Measurements from ENCODE around the gene HS6ST3.
A peak's percentile ranks its signal among the peaks of the same experiment; 100 is the strongest.
"Not testable (repeated sequence)": the region's sequence is repeated elsewhere in the genome, so short reads cannot be mapped to it uniquely, and the experiment has no call there.

HS6ST3 gene

GRCh38 chr13:96089749-96090239, at the start of gene HS6ST3:
Gene HS6ST3, plus strand, starts transcription at chr13:96090107.
- DNase-seq, result peak; percentile 87

- DNase-seq, result no peak
These were observed 48.4 kb upstream of the HS6ST3 start for GRCh38 chr13:96041326-96042110.

- no peak for DNase-seq
These were observed 45.7 kb upstream of the HS6ST3 start for GRCh38 chr13:96044238-96044637.

GRCh38 chr13:96046449-96047126, 43.3 kb upstream of the HS6ST3 start:
- DNase-seq, result not testable (repeated sequence)

GRCh38 chr13:96050955-96051354, 39.0 kb upstream of the HS6ST3 start:
- DNase-seq, result not testable (repeated sequence)

GRCh38 chr13:96051491-96051890, 38.4 kb upstream of the HS6ST3 start:
- not testable (repeated sequence) for DNase-seq

- DNase-seq, result not testable (repeated sequence)
These were observed 38.0 kb upstream of the HS6ST3 start for GRCh38 chr13:96051946-96052345.

- no peak for DNase-seq
These were observed 37.3 kb upstream of the HS6ST3 start for GRCh38 chr13:96052656-96053002.

- DNase-seq, result peak; percentile 98
These were observed 36.8 kb upstream of the HS6ST3 start, which contains the start of gene UGGT2 for GRCh38 chr13:96053003-96053703. Gene UGGT2, minus strand, starts transcription at chr13:96053401. Its CDS starts 89 bp downstream, at chr13:96053312.

- no peak for DNase-seq
These were observed 24.1 kb upstream of the HS6ST3 start for GRCh38 chr13:96065849-96066248.

GRCh38 chr13:96068729-96069128, 21.2 kb upstream of the HS6ST3 start:
- no peak for DNase-seq

- no peak for DNase-seq
These were observed 18.4 kb upstream of the HS6ST3 start for GRCh38 chr13:96071504-96071903.

GRCh38 chr13:96072392-96072791, 17.5 kb upstream of the HS6ST3 start:
- no peak for DNase-seq

- no peak for DNase-seq
These were observed 13.9 kb upstream of the HS6ST3 start for GRCh38 chr13:96075953-96076543.

GRCh38 chr13:96080676-96081075, 9.2 kb upstream of the HS6ST3 start:
- DNase-seq, result no peak

- no peak for DNase-seq
These were observed 8.0 kb upstream of the HS6ST3 start for GRCh38 chr13:96081888-96082287.

- no peak for DNase-seq
These were observed 7.3 kb upstream of the HS6ST3 start for GRCh38 chr13:96082640-96083039.

GRCh38 chr13:96086736-96087135, 3.2 kb upstream of the HS6ST3 start:
- no peak for DNase-seq

- no peak for DNase-seq
These were observed 768 bp upstream of the HS6ST3 start for GRCh38 chr13:96089139-96089538.

GRCh38 chr13:96090240-96091101, 564 bp downstream of the HS6ST3 start:
- DNase-seq, result peak; percentile 56

- DNase-seq, result peak; percentile 65
These were observed 1.5 kb downstream of the HS6ST3 start for GRCh38 chr13:96091164-96092117.
